HepG2 (cell line): ENCODE data around the gene SIK3.

Source experiments
- FOXK2 ChIP-seq: fragments of 450-650 bp; IDR thresholded peaks from 2 replicates; pipeline ENCODE4 v1.6.1; 2016
- FOXM1 ChIP-seq: sonication (generic); formaldehyde crosslinking; IDR thresholded peaks from 2 replicates; pipeline ENCODE4 v1.5.0; 2020; ENCODE audit warnings: missing genetic modification reagents
- NFE2L1 ChIP-seq: sonication (generic); formaldehyde crosslinking; IDR thresholded peaks from 2 replicates; pipeline ENCODE4 v1.4.0; 2020; ENCODE audit warnings: missing genetic modification reagents, mild to moderate bottlenecking, borderline replicate concordance
- SRF ChIP-seq: IDR thresholded peaks from 2 replicates; pipeline ENCODE4 v1.6.1; 2011; ENCODE audit warnings: mild to moderate bottlenecking, low read depth, low read length, moderate library complexity
- ZNF556 ChIP-seq: sonication (generic); formaldehyde crosslinking; IDR thresholded peaks from 2 replicates; pipeline ENCODE4 v1.4.0; 2020; ENCODE audit warnings: mild to moderate bottlenecking, missing genetic modification reagents, borderline replicate concordance
- ZNF850 ChIP-seq: sonication (generic); formaldehyde crosslinking; conservative IDR thresholded peaks from 2 replicates; pipeline ENCODE4 v1.9.0; 2021; ENCODE audit warnings: mild to moderate bottlenecking, missing genetic modification reagents
- TF ChIP-seq, protein P1 (sequence below): sonication (generic); formaldehyde crosslinking; IDR thresholded peaks from 2 replicates; pipeline ENCODE4 v1.5.0; 2020; ENCODE audit warnings: mild to moderate bottlenecking, missing genetic modification reagents, moderate library complexity
- TF ChIP-seq, protein P2 (sequence below): sonication (generic); formaldehyde crosslinking; IDR thresholded peaks from 2 replicates; pipeline ENCODE4 v1.8.1; 2023; ENCODE audit warnings: mild to moderate bottlenecking, missing genetic modification reagents, borderline replicate concordance

DNA sequence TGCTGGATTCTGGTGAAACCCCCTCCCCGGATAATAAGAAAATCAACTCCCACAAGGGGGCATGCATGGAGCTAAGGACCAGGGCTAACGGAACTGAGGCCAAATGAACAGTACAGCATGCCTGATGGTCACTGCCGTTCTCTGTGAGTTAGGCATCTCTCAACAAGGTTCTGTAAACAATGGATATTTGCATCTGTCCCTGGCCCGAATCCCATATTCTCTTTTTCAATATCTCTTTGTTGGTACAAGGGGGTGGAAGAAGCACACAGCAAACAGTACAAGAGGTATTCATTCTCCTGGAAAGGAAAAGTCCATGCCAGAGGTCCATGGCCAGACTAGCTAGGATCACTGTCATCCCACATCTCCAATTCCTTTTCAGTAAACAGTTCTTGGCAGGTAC is 228.6 kb downstream of the SIK3 start:
- TF ChIP-seq, protein P1, sequence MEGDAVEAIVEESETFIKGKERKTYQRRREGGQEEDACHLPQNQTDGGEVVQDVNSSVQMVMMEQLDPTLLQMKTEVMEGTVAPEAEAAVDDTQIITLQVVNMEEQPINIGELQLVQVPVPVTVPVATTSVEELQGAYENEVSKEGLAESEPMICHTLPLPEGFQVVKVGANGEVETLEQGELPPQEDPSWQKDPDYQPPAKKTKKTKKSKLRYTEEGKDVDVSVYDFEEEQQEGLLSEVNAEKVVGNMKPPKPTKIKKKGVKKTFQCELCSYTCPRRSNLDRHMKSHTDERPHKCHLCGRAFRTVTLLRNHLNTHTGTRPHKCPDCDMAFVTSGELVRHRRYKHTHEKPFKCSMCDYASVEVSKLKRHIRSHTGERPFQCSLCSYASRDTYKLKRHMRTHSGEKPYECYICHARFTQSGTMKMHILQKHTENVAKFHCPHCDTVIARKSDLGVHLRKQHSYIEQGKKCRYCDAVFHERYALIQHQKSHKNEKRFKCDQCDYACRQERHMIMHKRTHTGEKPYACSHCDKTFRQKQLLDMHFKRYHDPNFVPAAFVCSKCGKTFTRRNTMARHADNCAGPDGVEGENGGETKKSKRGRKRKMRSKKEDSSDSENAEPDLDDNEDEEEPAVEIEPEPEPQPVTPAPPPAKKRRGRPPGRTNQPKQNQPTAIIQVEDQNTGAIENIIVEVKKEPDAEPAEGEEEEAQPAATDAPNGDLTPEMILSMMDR, result peak; percentile 40
- TF ChIP-seq ZNF556 (no peak), ZNF850 (no peak), SRF (no peak), FOXK2 (no peak), FOXM1 (CRISPR knock-in tag) (no peak), NFE2L1 (CRISPR knock-in tag) (no peak)
- TF ChIP-seq, protein P2, sequence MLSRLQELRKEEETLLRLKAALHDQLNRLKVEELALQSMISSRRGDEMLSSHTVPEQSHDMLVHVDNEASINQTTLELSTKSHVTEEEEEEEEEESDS (CRISPR knock-in tag), result no peak
